GM19043 (cell line): ENCODE results near the gene ASPA.
"Not testable (repeated sequence)": the region's sequence is repeated elsewhere in the genome, so short reads cannot be mapped to it uniquely, and the experiment has no call there.

Experiments
- ATAC-seq: cut with Tn5 transposase; IDR thresholded peaks from one replicate; pipeline ENCODE4 v1.9.1; 2021; ENCODE audit warnings: low read depth; ENCODE audit not compliant: unreplicated experiment

ASPA gene

DNA sequence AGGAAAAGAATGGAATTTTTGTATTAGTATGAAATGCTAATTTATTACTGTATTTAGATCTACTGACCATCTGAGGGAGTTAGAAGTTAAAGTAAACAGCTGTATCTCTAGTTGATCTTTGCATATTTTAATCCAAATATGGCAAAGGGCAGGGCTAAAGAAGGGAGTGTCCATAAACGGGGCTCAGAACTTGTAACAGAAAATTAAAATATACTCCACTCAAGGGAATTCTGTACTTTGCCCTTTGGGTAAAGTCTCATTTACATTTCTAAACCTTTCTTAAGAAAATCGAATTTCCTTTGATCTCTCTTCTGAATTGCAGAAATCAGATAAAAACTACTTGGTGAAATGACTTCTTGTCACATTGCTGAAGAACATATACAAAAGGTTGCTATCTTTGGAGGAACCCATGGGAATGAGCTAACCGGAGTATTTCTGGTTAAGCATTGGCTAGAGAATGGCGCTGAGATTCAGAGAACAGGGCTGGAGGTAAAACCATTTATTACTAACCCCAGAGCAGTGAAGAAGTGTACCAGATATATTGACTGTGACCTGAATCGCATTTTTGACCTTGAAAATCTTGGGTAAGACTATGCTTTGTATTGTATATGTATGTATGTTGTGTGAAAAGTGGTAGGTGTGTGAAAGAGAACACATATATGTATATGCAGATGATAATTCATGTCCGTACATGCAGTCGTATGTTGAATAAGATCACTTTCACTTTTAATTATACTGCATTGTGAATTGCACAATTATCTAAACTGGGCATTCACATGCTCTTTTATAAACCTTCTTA is at the start of gene ASPA:
ASPA (plus strand) TSS at position 186 of the 799 bp plus-strand sequence; CDS start at position 349, 163 bp downstream.
- ATAC-seq, result no peak

DNA sequence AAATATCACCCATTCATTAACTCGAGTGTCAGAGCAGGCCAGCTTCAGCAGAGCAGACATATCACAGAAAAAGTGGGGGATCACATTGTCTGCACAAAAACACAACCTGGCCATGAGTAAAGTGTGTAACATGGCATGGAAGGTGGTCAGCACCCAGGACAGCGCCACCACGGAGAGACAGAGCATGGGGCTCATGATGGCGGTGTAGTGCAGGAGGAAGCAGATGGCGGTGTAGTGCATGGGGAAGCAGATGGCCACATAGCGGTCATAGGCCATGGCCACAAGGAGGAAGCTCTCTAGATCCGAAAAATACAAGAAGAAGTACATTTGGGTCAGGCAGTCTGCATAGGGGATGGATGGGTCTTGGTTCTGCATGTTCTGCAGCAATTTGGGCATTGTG is 42.6 kb upstream of the ASPA start:
- ATAC-seq, result not testable (repeated sequence)

DNA sequence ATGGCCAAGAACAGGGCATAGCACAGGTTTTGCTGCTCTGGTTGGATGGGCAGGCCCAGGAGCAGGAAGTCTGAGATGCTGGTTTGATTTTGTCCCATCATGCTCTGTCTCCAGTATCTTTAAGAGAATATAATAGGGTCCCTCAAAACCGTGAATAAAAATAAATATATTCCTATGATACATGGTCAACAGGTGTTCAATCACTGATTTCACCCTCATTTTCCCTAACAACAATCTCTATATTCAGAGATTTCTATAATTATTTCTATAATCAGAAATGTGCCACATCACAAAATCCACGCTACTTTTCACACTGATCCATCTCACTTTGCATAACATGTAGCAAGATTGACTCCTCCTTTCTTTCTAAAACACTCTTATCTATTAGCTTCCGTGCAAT is 42.1 kb upstream of the ASPA start, which contains the start of gene OR1E2:
OR1E2 (minus strand) TSS at position 101 of the 400 bp plus-strand sequence; CDS start at position 101, 0 bp downstream.
- no peak for ATAC-seq

DNA sequence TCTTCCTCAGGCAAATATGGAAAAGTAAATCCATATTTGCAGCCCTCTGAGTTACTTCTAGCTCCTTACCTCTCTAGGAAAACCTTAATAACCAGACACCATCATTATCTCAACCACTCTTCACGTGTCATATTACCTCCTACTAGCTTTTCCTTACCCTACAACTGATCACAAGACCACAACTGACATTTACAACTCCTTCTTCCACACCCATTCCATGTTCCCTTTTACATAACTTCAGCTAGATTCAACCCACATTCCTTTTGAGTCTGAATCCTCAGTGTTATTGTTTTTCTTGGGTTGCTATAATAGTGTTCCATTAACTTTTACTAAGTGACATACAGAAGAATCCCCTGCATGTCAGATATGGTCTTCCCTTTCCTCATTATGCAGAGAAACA is 37.4 kb upstream of the ASPA start:
- no peak for ATAC-seq

DNA sequence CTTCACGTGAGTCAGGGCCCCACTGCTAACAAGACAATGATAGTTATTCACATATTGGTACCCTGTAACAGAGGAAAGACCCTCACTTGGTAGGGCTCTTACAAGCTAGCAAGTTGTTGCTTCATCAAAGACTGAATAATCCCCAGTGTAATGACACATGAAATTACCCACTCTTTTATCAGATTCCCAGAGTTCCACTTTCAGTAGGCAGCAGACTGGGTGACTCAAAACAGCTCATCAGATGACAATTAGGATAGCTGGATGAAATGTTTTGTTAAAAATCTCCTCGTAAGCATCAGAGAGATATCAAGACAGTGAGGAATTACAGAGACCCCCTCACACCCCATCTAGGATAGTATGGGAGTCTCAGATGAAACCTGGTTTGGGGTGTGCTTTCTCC is 35.3 kb upstream of the ASPA start:
- ATAC-seq, result no peak

DNA sequence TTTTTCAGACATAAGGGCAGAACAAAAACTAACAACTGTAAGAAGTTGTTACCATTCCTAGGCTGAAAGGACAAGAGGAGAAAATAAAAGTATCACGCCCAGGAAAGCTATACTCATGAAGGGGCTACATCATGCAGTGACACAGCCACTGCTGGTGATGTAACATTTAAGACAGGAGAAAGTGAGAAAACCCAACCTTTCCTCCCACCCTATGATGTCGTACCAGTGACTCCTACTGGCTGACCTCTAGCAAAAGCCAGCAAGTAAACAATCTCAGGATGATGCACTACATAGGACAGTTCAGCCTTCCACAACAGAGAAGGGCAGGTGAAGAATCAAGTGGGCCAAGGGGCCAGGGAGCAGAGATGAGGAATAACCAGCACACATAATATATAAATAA is 28.2 kb upstream of the ASPA start:
- ATAC-seq, result no peak

DNA sequence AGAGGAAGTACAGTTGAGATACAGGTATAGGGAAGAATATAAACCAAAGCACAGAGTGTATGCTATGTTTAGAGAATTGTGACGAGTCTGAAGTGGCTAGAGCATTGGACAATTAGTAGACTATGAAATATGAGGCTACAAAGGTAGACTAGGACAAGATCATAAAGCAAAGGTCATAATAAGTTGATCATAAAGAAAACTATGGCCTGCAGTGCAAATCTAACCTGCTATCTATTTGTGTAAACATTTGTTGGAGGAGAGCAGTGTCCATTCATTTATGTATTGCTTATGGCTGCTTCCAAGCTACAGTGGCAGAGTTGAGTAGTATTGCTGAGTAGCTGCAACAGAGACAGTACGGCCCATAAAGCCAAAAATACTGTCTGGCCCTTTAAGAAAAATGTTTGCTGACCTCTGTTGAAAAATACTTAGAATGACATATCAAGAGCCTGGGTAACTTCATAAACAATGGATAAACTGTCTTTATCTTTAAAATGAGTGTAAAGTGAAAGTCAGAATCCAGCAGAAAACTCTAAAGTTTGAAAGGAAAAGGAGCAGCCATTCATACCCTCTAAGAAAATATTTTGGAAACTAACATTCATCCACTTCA is 27.6 kb upstream of the ASPA start:
- ATAC-seq, result no peak

DNA sequence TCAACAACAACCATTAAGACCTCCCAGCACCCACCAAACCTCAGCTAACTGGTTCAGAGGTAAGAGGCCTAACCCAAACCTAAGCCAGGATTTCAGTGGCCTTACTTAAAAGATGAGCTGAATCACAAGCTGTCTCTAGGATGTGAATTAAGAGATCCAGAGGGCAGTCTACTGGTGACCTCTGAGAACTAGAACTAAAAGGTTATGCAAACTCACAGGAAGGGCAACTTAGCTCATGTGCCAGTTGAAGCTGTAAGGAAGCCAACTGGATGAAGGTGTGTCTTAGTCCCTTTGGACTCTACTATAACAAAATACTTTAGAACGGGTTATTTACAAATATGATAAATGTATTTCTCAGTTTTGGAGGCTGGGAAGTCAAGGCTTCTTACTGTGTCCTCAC is 9.4 kb upstream of the ASPA start:
- not testable (repeated sequence) for ATAC-seq

DNA sequence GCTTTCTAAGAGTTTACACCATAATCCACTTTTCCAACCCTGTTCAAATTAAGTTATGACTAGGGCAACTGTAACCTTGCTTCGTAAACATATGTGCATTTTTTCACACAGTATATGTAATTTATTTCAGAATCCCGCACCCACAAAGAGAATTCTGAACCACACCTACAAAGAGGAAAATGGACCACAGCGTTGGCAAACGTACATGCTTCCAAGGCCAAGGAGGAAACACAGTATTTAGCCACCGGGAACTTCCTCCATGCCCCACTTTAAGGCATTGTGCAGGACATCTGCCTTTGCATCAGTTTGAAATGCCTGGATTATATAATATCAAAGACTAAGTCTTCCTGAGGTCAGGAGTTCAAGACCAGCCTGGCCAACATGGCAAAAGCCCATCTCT is 6.3 kb upstream of the ASPA start:
- ATAC-seq, result no peak

DNA sequence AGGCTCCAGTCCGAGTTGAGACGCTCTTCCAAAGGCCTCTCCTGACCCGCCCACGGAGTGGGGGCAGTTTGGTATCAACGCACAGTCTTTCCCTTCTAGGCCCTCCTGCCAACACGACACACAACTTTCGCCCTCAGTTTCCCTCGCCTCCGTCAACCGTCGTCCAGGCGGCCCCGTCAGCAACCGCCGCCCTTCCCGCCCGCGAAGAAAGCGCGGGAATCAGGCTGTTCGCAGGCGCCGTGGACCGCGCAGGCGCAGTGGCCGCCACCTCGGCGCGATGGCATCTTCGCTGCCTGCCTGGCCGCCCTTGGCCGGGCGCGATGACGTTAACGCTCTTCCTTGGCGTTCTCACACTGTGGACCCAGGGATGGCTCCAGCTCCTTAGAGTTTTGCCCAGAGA is 4.2 kb upstream of the ASPA start, which contains the start of gene SPATA22:
SPATA22 (minus strand) TSS at position 221 of the 400 bp plus-strand sequence. CDS start 2,494 bp downstream, outside the sequence.
- ATAC-seq, result no peak

DNA sequence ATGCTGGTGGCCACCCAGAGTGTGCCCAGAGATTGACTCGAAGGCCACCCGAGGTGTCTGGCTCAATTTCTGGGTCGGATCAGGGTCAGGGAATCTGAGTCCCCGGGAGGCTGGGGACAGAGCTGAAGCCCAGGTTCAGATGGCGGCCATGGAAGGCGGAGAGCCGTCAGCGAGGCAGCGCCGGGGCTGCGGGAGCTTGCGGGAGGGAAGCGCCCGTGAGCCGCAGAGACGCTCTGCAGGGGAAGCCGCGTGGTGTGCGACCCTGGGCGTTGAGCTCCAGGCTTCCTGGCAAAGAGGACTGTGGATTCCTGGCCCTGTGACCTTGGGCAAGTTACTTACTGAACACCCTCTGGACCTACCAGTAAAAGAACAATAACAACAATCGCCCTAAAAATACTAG is 3.7 kb upstream of the ASPA start:
- no peak for ATAC-seq

DNA sequence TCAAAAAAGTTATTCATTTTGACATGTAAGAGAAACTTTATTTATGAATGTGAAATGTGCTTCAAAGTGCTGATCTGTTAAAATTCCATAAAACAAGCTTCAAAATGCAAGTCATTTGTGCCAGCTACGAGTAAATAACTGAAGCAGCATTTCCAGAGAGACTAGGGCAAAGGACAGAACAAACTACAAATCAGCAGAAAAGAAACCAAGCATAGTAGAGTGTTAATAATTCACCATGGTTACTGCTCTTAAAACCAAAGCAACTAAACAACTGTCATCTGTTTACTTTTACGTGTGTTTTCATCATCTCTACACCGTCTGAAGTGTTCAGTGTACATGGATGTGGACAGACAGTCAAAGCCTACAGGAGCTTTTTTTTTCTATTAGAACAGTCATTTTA is 1.6 kb upstream of the ASPA start:
- ATAC-seq, result no peak

DNA sequence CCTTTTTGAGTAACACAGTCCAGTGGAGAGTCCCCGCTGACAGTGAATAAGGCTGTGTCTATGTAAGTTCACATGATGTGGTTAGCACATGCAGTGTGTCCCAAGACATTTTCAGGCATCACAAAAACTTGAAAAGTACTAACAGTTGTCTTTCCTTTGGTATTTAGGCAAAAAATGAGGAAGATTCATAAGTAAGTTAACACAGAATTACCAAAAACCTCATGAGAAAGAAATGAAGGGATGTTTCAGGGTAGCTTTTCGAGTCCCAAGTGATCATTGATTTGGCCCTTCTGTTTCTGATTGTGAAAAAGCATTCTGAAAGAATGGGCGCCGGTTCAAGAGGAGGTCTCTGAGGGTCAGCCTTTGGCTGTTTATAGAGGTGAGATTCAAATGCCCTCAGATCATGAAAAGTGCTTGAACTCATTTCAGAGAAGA is 529 bp upstream of the ASPA start:
- ATAC-seq, result no peak

DNA sequence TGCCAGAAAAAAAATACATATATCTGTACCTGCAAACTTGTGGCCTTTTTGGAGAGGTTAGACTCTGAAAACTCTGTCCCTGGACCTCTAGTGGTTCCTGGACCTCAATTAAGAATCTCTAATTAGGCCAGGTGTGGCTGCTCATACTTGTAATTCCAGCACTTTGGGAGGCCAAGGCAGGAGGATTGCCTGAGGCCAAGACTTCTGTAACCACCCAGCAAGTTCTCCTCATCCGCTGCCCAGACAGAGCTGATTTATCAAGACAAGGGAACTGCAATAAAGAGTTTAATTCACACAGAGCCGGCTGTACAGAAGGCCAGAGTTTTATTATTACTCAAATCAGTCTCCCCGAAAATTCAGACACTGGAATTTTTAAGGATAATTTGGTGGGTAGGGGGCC is 4.2 kb downstream of the ASPA start:
- no peak for ATAC-seq

DNA sequence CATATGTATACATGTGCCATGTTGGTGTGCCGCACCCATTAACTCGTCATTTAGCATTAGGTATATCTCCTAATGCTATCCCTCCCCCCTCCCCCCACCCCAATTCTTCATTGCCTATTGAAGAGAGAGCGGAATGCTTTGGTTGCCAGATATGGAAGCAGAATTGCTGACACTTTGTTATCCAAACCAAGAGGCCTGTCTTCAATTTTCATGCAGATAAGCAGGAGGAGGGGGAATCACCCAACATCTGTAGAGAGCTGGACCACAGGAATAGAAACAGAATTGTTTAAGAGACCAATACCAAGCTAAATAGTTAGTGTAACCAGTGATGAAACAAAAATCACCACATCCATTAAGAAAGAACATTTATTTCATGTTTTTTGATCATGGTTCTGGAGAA is 7.1 kb downstream of the ASPA start:
- ATAC-seq, result no peak

DNA sequence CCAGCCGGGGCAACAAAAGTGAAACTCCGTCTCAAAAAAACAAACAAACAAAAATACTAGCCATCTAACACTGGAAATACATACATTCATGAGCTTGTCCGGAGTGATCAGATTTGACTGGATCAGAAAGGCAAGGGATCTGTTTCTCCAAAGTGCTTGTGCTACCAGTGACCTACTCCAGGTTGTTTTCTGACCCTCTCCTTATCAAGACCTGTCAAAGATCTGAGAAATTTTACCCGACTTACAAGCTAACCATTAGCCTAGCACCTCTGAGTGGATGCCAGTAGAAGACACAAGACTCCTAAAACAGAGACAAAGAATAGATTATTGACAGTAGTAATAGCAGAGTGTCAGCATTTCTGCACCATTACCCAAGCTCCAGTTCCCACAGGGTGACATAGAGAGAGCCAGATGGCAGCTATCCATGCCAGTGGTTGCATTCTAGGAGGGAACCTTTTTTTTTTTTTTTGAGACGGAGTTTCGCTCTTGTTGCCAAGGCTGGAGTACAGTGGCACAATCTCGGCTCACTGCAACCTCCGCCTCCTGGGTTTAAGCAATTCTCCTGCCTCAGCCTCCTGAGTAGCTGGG is 9.8 kb downstream of the ASPA start:
- no peak for ATAC-seq

DNA sequence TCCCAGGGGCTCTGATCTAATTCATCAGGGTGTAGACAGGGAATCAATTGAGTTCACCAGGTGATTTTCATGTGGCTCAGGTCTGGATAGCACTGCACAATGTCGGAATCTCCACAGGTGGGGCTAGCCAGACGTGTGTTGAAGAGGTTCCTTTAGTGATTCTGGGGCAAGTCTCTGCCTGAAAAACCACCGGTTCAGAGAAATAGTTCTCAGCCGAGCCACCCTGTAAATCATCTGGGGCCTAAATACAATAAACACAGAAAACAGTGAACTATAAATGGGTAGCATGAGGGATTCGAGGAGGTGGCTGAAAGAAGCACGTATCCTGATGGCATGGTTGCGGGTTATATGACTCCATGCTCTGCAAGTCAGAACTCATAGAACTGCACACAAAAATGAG is 21.3 kb downstream of the ASPA start:
- ATAC-seq, result no peak

DNA sequence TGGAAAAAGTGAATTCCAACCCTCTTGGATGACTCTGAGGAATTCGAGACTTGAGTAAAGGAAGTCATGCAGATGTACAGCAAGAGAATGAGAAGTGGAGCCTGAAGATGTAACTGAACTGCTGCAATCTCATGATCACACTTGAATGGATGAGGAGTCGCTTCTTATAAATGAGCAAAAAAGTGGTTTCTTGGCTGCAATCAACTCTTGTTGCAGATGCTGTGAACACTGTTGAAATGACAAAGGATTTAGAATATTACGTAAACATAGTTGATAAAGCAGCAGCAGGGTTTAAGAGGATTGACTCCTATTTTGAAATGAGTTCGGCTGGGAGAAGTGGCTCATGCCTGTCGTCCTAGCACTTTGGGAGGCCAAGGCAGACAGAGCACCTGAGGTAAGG is 25.5 kb downstream of the ASPA start:
- ATAC-seq, result no peak

DNA sequence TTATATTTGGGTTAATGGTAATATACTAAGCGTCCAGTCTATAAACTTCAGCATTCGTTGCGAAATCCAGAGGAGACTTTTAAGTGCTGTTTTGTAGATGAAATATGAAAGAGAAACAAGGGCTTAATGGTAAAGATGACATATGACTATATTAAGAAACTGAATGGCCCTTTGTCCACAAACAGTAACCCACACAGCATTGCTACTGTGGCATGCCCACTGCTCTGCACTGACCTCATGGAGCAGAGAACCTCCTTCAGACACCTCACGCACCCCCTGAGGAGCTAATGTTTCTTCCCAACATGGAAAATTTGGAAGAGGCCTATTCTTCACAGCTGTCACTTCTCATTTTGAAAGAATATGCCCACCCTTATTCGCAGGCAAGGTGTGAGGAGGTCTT is 26.7 kb downstream of the ASPA start:
- no peak for ATAC-seq

DNA sequence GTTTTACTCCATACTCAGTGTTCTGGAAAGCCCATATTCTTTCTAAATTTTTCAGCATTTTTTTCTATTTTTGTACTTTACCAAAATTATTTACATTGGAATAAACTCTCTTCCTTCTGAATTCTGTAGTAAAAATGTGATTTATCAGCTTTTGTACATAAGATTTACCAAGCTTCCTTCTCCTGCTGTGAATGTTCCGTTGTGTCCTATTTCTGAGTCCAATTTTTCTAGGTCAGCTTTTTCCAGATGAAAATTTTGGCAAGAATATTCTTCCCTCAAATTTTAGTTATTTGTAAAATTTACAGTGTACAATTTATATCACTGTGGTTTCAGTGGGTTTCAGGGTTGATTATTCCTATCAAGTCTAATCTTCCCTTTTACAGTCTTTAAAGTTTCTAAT is 27.5 kb downstream of the ASPA start:
- no peak for ATAC-seq

DNA sequence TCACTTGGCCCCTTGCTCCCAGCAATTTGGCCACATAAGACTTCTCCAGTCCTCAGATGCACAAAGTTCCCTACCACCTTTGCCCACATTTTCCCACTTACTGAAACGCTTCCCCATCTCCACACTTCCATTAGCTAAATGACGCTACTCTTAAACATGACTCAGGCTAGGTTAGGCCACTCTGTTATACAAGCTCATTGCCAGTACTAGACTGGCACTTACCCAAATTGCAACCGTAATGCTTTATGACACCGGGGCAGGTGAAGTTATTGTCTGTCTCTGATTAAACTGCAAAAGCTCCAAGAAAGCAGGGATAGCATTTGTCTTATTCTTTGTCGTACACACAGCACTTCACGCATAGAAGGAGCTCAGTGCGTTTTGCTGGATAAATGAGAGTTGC is 29.2 kb downstream of the ASPA start:
- ATAC-seq, result no peak

DNA sequence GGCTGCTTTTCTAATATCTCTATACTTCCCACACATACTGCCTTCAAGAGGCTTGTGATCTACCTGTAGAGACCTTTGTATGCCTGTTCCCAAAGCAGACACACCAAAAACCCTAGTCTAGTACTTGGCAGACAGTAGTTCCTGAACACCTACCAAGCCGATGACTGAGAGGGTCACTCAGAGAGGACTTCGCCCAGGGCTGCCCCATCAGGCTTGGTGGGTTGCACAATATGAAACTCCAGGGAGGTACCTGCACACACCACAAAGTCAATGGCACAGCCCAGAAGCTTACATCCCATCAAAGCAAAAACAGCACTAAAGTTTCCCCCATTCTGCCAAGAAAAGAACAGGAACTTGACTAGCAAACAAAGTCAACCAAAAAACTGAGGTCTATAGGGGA is 30.3 kb downstream of the ASPA start:
- no peak for ATAC-seq
